DOHH2 (cell line): ENCODE results near the gene APCDD1L.

ENCODE experiments used
- H3F3A ChIP-seq: fragments of 200-600 bp; sonication (generic), shearing (Covaris generic); 2 replicates; pipeline ENCODE4 v1.6.0; 2016; ENCODE audit warnings: antibody characterized with exemption, mild to moderate bottlenecking; ENCODE audit not compliant: control insufficient read depth, insufficient read depth
- H3K27ac ChIP-seq: fragments of 200-600 bp; sonication (generic); 2 replicates; pipeline ENCODE4 v1.5.1; 2014; ENCODE audit warnings: low read depth, mild to moderate bottlenecking, low read length, moderate library complexity
- H3K27me3 ChIP-seq: fragments of 200-600 bp; sonication (generic); 2 replicates; pipeline ENCODE4 v1.6.1; 2014; ENCODE audit warnings: mild to moderate bottlenecking, low read length, mixed read lengths; ENCODE audit not compliant: control insufficient read depth
- H3K36me3 ChIP-seq: fragments of 200-600 bp; sonication (generic); 2 replicates; pipeline ENCODE4 v1.6.1; 2014; ENCODE audit warnings: mild to moderate bottlenecking, low read length, moderate library complexity, mixed read lengths; ENCODE audit not compliant: control insufficient read depth
- H3K4me1 ChIP-seq: fragments of 200-600 bp; sonication (generic); 2 replicates; pipeline ENCODE4 v1.6.1; 2014; ENCODE audit warnings: mild to moderate bottlenecking, low read length, mixed read lengths; ENCODE audit not compliant: control insufficient read depth
- H3K4me2 ChIP-seq: fragments of 200-600 bp; sonication (generic); 2 replicates; pipeline ENCODE4 v1.6.0; 2014; ENCODE audit warnings: mild to moderate bottlenecking, low read length, moderate library complexity
- H3K4me3 ChIP-seq: fragments of 200-600 bp; sonication (generic); 2 replicates; pipeline ENCODE4 v1.5.1; 2014; ENCODE audit warnings: mild to moderate bottlenecking, low read length, mixed read lengths
- H3K79me2 ChIP-seq: fragments of 200-600 bp; sonication (generic); 2 replicates; pipeline ENCODE4 v1.6.1; 2014; ENCODE audit warnings: mild to moderate bottlenecking, low read length, mixed read lengths; ENCODE audit not compliant: control insufficient read depth
- H3K9me2 ChIP-seq: fragments of 200-600 bp; sonication (generic); replicated peaks from 2 replicates; pipeline ENCODE4 v1.6.1; 2014; ENCODE audit warnings: mild to moderate bottlenecking, low read length, mixed read lengths; ENCODE audit not compliant: control insufficient read depth
- H3K9me3 ChIP-seq: fragments of 200-600 bp; sonication (generic); 2 replicates; pipeline ENCODE4 v1.6.1; 2014; ENCODE audit warnings: antibody characterized with exemption, low read length, mixed read lengths; ENCODE audit not compliant: control insufficient read depth, insufficient read depth
- H4K20me1 ChIP-seq: fragments of 200-600 bp; sonication (generic); 2 replicates; pipeline ENCODE4 v1.6.0; 2014; ENCODE audit warnings: low read depth, mild to moderate bottlenecking, antibody characterized with exemption, low read length, moderate library complexity; ENCODE audit not compliant: control insufficient read depth, insufficient read depth
- EZH2phosphoT487 ChIP-seq: fragments of 200-600 bp; sonication (generic); IDR thresholded peaks from 2 replicates; pipeline ENCODE4 v1.6.1; 2017; ENCODE audit warnings: borderline replicate concordance, mild to moderate bottlenecking, antibody characterized with exemption, low read length, moderate library complexity, mixed read lengths
- TF ChIP-seq, protein P1 (sequence below): fragments of 200-600 bp; sonication (generic); IDR thresholded peaks from one replicate; pipeline ENCODE4 v1.5.1; 2014; ENCODE audit warnings: antibody characterized with exemption, mild to moderate bottlenecking, low read depth, low read length; ENCODE audit not compliant: poor library complexity, severe bottlenecking

Gene APCDD1L

DNA sequence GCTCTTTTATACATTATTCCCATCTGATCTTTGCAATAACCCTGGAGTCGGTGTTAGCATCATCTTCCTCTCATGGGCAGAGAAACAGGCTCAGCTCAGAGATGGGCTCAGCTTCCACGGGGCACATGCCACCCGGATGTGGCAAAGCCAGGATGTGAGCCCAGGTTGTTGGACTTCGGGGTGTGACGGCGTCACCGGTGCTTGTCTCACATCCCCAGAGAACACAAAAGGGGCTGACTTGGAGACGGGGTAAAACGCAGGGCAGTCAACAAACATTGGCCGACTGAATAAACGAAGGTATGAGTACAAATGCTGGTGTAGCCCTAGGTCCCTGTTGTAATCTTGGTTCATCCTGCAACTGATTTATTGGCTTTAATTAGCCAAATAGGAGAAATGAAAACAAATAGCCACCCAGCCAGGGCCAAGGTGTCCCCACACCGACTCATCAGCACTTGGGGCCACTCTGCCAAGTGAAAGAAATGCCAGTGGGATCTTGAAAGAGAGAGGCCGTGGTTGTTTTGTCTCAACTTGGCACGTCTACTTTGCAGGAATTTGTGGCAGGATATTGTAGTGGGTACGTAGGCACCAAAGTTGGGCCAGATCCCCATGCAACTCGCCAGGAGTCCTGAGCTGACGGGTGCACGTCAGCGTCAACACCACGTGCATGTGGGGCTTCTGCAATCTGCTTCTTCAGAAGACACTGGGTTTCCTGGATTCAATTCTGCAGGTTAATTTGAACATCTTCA lies 42.8 kb downstream of the APCDD1L start:
- no peak overlapping the region for H3K27ac ChIP-seq
- no peak overlapping the region for H3K4me2 ChIP-seq
- H3K4me1 ChIP-seq: no peaks in the 10 kb centered on the region

DNA sequence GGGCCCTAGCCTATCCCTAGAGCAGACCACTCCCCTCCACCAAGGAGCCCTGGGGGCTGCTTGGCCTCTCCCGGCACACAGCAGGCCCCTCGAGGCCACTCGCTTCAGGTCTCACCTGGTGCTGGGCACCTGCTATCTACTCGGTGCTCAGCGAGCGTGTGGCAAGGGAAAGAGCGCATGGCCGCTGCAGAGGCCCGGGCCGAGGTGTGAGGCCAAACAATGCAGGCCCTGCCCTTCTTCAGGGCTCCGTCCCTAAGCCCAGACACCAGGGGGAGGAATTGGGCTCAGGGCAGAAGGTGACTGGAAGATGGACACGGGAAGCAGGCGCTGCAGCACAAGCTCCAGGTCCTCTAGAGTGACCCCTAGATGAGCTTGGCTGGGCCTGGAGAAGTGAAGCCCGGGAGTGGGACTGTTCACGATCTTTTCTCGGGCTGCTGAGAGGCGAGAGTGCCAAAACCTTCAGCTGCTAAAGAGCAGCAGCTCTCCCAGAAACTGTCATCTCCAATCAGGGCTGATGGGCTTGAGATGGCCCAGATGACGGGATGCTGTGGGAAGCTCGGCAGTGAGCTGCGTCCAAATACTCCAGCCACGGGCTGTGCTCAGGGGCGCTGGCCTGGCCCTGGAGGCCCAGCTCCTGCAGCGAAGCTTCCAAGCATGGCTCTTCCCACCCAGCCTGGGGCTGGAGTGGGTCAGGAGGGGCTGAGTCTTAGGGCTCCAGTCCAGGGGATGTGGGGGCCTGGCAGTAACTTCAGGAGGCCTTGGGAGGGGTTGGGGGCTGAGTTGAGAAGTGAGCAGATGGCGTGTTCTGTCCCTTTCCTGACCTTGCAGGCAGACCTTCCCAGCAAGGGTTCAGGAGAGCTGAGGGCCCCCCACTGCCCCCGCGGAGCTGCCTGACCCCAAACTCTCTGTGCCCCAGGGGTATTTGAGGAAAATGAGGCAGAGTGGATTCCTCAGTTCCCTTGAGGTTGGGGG lies 43.7 kb downstream of the APCDD1L start:
- Histone ChIP-seq H3K4me2 (no peak overlapping the region), H3K27me3 (no peaks in the 10 kb centered on the region), H3K9me3 (no peaks in the 10 kb centered on the region), H4K20me1 (no peaks in the 10 kb centered on the region), H3K4me1 (no peaks in the 10 kb centered on the region), H3K9me2 (no peaks in the 10 kb centered on the region), H3F3A (no peaks in the 10 kb centered on the region), H3K79me2 (no peaks in the 10 kb centered on the region), H3K36me3 (no peaks in the 10 kb centered on the region), H3K4me3 (no peak overlapping the region), H3K27ac (no peak overlapping the region)
- TF ChIP-seq EZH2phosphoT487: no peak
- TF ChIP-seq, protein P1, sequence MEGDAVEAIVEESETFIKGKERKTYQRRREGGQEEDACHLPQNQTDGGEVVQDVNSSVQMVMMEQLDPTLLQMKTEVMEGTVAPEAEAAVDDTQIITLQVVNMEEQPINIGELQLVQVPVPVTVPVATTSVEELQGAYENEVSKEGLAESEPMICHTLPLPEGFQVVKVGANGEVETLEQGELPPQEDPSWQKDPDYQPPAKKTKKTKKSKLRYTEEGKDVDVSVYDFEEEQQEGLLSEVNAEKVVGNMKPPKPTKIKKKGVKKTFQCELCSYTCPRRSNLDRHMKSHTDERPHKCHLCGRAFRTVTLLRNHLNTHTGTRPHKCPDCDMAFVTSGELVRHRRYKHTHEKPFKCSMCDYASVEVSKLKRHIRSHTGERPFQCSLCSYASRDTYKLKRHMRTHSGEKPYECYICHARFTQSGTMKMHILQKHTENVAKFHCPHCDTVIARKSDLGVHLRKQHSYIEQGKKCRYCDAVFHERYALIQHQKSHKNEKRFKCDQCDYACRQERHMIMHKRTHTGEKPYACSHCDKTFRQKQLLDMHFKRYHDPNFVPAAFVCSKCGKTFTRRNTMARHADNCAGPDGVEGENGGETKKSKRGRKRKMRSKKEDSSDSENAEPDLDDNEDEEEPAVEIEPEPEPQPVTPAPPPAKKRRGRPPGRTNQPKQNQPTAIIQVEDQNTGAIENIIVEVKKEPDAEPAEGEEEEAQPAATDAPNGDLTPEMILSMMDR: no peak

More for the DNA sequence above, 42.8 kb downstream of the APCDD1L start:
- Histone ChIP-seq H3K36me3 (no peaks in the 10 kb centered on the region), H3K27me3 (no peaks in the 10 kb centered on the region), H3K9me2 (no peaks in the 10 kb centered on the region), H3F3A (no peaks in the 10 kb centered on the region), H3K9me3 (no peaks in the 10 kb centered on the region), H4K20me1 (peaks cover 2% of the 10 kb centered on the region; the same call in 1 of the 2 replicates), H3K4me3 (no peak overlapping the region), H3K79me2 (no peaks in the 10 kb centered on the region)
- TF ChIP-seq, protein P1: no peak
- TF ChIP-seq EZH2phosphoT487: no peak

DNA sequence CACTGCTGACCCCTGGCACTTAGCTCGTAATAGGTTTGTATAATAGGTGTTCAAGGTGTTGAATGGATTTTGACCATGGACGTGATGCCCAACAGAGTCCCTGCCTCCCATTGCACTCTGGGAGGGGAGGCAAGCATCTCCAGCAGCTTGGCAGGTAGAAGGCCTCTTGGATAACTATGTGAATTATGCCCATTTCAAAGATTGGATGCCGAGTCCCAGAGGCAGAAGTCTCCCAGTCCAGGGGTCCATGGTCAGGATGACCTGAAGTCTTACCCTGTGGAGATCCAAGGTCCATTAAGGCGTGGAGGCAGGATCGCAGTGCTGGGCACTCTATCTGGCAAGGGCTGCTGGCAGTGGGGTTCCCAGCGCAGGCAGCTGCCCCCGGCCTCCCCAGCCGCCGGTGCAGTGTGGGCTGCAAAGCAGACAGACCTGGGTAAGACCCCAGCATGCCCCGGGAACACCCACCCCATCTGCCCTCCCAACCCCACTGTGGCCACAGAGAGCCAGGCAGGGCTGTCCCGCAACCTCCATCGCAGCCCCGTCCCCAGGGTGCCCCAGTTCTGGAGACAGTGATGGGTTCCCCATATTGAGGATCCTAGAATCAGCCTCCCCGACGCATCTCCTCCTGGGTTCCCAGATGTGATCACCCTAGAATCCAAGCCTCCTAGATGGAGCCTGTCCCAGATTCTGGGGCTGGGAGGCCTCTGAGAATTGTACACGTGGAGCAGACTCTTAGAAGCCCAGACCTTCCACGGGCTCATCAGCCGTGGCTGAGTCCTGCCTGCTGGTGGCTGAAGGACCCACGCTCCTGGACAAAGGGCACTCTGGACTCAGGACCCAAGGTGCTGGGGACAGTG lies 44.6 kb downstream of the APCDD1L start:
- TF ChIP-seq EZH2phosphoT487: no peak
- TF ChIP-seq, protein P1: no peak
- Histone ChIP-seq H3F3A (no peaks in the 10 kb centered on the region), H3K36me3 (no peaks in the 10 kb centered on the region), H3K79me2 (no peaks in the 10 kb centered on the region), H3K9me2 (no peaks in the 10 kb centered on the region), H3K9me3 (no peaks in the 10 kb centered on the region), H3K27me3 (no peaks in the 10 kb centered on the region), H3K4me1 (no peaks in the 10 kb centered on the region), H3K27ac (no peak overlapping the region), H4K20me1 (no peaks in the 10 kb centered on the region), H3K4me2 (no peak overlapping the region), H3K4me3 (no peak overlapping the region)
